ENCODE measurements around the gene CCDC34.
"Not testable (repeated sequence)": the region's sequence is repeated elsewhere in the genome, so short reads cannot be mapped to it uniquely, and the experiment has no call there.

CCDC34 gene

GRCh38 chr11:27321340-27321739, 41.7 kb downstream of the CCDC34 start:
- not testable (repeated sequence) for DNase-seq

- DNase-seq, result peak; percentile 4
Observed at GRCh38 chr11:27319072-27319471, 43.9 kb downstream of the CCDC34 start.

- DNase-seq, result no peak
Observed at GRCh38 chr11:27317751-27318150, 45.3 kb downstream of the CCDC34 start.

GRCh38 chr11:27315836-27316235, 47.2 kb downstream of the CCDC34 start:
- no peak for DNase-seq

GRCh38 chr11:27313157-27313821, 49.7 kb downstream of the CCDC34 start:
- DNase-seq, result no peak

DNA sequence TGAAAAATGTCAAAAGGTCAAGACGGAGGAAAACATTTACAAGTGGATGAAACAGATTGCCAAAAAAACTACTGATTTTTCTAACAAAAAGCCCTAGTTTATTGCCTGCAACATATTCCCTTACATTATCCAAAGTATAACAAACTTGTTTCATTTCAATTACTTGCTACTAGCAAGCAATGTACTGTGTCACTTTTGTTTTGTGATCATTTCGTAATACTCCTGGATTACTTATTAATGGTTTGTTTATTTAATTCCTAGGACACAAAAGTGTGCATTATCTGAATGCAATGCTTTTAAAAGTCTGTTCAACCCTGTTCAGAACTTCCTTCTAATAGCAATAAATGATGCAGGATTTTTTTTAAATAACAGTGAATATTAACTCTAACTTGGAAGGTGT, 50.9 kb downstream of the CCDC34 start:
- DNase-seq, result no peak

- DNase-seq, result no peak
Observed at GRCh38 chr11:27310707-27311106, 52.3 kb downstream of the CCDC34 start.

DNA sequence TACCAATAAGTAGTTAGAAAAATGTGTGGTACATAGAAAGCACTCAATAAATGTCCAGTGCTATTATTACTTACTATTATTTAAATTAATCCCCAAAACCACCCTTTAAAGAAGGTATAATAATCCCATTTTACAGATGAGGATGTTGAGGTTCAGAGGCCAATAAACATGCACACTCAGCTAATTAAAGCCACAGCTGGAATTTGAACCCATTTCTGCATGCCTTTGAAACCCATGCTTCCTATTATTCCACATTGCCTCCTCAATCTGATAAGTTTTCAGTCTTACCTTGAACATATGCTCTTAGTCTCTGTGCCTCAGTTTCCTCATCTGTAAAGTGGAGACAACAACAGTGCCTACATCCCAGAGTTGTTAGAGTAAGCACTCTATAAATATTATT, 52.8 kb downstream of the CCDC34 start:
- DNase-seq, result no peak

GRCh38 chr11:27309046-27309445, 54.0 kb downstream of the CCDC34 start:
- no peak for DNase-seq

DNA sequence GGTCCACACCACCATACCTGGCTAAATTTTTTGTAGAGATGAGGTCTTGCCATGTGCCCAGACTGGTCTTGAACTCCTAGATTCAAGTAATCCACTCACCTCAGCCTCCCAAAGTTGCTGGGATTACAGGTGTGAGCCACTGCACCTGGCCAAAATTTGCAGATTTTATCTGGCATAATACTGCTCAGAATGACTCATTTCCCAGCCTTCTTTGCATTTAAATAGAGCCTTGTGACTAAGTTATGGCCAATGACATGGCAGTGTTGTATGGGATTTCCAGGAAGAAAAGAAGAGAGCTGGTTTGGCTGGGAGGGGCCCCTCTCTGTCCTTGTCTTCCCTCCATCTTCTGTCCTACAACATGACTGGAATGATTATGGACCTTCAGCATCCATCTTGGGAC, 55.8 kb downstream of the CCDC34 start:
- no peak for DNase-seq

DNA sequence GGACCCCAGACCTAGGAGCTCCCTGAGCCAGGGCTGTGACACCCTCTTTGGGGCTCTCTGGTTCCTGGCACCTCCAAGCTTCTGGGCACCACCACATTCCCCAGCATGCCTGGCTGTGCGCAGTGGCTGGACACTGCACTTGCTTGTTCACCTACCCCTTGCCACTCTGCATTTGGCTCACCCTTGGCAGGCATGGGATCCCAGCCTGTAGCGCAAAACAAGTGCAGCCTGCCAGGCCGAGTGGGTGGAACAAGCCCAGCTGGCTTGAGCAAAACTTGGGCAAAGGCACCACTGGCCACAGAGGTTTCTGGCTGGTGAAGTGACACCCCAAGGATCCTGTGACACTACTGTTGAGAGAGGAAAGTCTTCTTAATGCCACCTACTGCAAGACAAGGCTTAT, 57.3 kb downstream of the CCDC34 start:
- no peak for DNase-seq

- no peak for DNase-seq
Observed at GRCh38 chr11:27304514-27304913, 58.5 kb downstream of the CCDC34 start.

DNA sequence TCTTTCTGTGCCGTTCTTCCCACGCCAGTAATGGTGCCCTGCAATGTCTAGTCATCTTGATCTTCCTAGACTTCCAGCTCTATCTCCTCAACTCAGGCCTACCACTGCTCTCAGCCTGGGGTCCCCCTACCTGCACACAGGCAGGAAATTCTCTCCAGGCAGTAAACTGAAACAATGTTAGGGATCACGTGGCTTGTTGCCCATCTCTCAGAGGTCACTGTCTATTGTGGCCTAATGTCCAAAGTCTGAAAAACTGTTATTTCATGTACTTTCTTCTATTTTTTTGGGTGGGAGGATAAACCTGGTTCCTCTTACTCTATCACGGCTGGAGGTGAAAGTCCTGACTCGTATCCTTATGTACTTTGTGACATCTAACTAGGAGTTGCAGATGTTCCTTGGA, 59.1 kb downstream of the CCDC34 start:
- DNase-seq, result no peak

- DNase-seq, result no peak
Observed at GRCh38 chr11:27300974-27301373, 62.0 kb downstream of the CCDC34 start.

DNA sequence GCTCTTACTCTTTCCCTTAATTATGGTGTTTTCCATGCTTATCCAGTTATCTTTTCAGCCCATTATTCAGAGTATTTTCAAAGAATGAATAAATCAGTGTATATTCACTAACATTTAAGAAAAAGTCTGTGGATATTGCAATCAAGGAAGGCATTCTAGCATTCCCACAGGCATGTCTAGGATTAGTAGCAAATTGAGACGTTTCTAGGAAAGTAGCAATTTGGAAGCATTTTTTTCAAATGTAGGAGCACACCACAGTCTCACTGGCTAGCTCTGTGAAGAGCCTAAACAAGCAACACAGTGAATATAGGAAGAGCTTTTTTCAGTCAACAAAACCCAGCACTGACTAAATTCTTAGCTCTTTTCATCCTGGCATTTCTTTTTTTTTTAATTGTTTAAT, 65.4 kb downstream of the CCDC34 start:
- no peak for DNase-seq

DNA sequence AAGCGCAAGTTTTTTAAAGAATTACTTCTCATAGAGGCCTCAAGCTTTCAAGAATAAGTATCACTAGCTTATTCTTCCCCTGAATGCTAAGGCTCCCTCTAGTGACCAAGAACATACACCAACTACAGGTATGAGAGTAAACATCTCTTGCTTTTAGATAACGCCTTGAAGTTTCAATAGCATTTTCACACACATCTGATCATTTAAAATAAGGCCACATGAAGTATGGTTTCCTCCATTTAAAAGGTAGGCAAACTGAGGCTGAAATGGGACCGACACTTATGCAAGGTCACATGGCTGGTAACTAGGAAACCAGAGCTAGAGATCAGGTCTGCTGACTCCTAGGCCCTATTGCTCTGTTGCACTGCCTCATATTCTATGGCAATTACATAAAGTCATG, 66.5 kb downstream of the CCDC34 start:
- DNase-seq, result no peak

DNA sequence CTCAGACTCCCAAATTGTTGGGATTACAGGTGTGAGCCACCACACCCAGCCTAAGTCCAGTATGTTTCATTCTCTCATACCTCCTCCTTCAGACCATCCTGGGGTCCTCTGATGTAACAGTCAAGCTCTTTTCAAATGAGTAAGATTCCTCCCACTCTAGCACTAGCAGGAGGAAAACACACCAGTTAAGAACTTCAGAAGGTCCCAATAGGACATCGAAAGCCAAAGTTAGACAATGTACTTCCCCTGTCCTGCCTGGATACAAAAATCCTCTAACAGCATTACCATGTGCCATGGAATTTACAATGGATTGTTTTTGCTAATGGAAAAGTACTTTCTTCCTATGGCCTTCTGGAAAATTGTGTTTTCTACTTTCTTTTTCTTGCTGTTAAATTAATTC, 67.1 kb downstream of the CCDC34 start:
- DNase-seq, result no peak

GRCh38 chr11:27294654-27295053, 68.4 kb downstream of the CCDC34 start:
- DNase-seq, result no peak

- no peak for DNase-seq
Observed at GRCh38 chr11:27293515-27294417, 69.2 kb downstream of the CCDC34 start.

GRCh38 chr11:27292637-27293010, 70.4 kb downstream of the CCDC34 start:
- no peak for DNase-seq

DNA sequence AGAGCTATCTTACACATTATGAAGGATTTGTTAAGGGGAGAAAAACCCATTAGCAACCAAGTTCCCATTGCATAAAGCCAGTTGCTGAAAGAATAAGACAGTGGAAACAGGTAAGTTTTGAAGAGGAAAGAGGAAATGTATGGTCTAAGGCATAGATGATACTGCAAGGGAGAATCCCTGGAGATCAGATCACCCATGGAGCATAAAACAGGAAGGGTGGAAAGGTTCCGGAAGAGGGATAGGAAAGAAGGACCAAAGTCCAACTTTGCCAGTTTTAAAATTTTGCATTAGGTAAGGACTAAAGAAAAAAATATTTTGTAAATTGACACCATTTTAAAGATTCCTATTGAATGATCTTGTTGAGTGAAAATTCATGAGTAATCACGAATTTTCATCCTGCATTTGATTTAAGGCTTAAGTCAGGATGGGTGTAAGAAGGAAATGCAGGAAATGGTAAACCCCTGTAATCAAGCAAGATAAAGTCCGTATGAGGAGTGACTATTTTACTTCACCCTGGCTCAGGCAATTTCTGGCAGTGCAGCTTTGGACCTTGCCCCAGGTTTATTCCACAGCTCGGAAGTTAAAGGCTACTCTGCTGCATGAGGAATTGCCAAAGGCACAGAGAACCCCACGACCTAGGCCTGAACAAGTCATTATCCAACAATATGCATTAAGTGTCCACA, 70.9 kb downstream of the CCDC34 start:
- no peak for DNase-seq

DNA sequence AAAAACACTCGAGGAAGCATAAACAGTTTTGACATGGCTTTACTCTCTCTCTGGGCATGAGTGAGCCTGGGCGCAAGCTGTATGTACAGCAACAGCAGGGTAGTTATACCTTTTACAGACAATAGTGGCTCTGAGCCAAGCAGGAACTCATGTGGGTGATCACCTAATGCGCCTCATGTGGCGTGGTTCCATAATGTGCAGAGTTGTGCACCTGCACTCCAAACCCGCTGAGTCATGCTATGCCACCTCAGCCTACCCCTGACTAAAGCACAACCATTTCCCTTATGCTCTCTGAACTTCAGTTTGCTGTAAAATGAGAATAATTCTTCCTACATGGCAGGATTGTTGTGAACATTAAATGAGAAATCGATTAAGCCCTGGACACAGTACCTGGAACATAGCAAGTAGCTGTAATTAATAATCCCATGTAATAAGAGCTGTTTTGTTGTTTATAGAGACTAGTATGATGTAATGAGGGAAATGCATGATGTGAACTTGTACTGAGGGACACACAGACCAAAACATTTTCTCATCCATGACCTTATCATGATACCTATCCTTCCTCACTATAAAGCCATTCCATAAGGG, 71.6 kb downstream of the CCDC34 start:
- DNase-seq, result no peak

- DNase-seq, result no peak
Observed at GRCh38 chr11:27290261-27291050, 72.6 kb downstream of the CCDC34 start.

All from stimulated activated CD4-positive, alpha-beta T cell treated with anti-CD3 and anti-CD28 coated beads, Interleukin-4, amount 100 ng/mL, for 24 hours (primary cell).